ENCODE results near the gene MTFP1. TPM values are rescaled to one million over a fixed set of nuclear protein-coding genes. Genes with fewer than 3 reads are reported as not detected.

The MTFP1 gene
- total RNA-seq (2014; rRNA removed; shearing (Covaris generic)) = 96.3 and 117 TPM in 2 replicates

DNA sequence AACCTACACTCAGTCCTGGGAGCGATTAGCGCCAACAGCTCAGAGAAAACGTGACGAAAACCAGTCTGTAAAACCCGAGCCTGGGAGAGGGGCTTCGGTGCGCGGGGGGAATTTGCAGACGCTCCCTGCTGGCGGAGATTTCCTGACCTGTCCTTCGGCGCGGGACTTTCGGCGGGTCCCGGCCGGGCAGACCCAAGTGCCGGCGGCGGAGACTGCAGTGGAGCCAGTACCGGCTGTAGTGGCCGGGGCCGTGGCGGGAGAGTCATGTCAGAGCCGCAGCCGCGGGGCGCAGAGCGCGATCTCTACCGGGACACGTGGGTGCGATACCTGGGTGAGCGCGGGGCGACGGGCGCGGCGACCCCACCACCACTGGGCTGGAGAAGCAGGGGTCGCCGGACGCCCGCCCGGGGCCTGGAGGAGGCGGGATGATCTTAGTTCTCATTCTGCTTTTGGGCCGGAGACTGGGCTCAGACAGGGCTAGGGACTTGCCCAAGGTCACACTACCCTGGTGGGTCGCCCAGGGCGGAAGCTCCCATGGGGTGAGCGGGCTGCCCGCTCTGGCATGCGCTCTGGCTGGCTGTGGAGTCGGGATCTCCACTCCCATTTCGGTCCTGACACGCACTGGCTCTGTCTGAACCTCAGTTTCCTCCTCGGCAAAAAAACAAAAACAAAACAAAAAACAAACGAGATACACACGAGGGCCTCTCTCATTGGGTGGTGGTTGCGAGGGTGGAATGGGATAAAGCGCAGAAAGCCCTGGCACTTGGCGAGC lies at the start of gene MTFP1:
TSS of gene MTFP1 (plus strand) at position 153 of the 772 bp plus-strand sequence. CDS start at position 265, 112 bp downstream.
- DNase-seq = peak; percentile 91
- Histone ChIP-seq H3K4me3 (ENCODE audit: insufficient read depth, low read depth, low read length) (peak within 1 kb of the TSS; percentile 85), H3K36me3 (replicated peaks; ENCODE audit: control insufficient read depth, insufficient read depth, low read length) (peaks cover 3% of the 10 kb centered on the region), H3K27me3 (ENCODE audit: control insufficient read depth, insufficient read depth, low read length) (no peaks in the 10 kb centered on the region)

DNA sequence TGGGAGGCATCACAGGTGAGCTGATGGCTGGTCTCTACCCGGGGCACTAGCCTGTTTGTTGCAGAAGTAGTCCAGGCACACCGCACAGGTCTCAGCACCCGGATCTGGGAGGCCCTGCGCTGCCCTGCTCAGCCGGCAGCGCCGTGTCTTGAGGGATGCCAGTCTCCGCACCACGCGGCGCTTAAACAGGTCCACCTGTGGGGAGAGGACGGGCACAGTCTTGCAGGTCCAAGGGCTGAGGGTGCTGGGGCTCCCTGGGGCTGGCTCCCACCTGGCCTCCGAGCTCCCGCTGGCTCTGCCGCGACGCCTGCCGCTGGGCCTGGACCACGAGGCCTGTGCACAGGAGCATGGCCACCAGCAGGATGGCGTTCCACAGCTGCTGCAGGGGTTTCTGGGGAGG lies 45.6 kb upstream of the MTFP1 start:
- Histone ChIP-seq H3K27me3 (ENCODE audit: control insufficient read depth, insufficient read depth, low read length) (no peaks in the 10 kb centered on the region), H3K36me3 (replicated peaks; ENCODE audit: control insufficient read depth, insufficient read depth, low read length) (peaks cover 16% of the 10 kb centered on the region), H3K4me3 (ENCODE audit: insufficient read depth, low read depth, low read length) (no peak overlapping the region)
- DNase-seq = no peak

- DNase-seq = no peak
- Histone ChIP-seq H3K27me3 (ENCODE audit: control insufficient read depth, insufficient read depth, low read length) (no peaks in the 10 kb centered on the region), H3K4me3 (ENCODE audit: insufficient read depth, low read depth, low read length) (no peak overlapping the region), H3K36me3 (replicated peaks; ENCODE audit: control insufficient read depth, insufficient read depth, low read length) (peaks cover 15% of the 10 kb centered on the region)
Observed at GRCh38 chr22:30381264-30381663, 44.3 kb upstream of the MTFP1 start.

GRCh38 chr22:30382340-30382739 lies 43.2 kb upstream of the MTFP1 start:
- no peak for DNase-seq
- Histone ChIP-seq H3K4me3 (ENCODE audit: insufficient read depth, low read depth, low read length) (no peak overlapping the region), H3K27me3 (ENCODE audit: control insufficient read depth, insufficient read depth, low read length) (no peaks in the 10 kb centered on the region), H3K36me3 (replicated peaks; ENCODE audit: control insufficient read depth, insufficient read depth, low read length) (peaks cover 12% of the 10 kb centered on the region)

- no peak overlapping the region for H3K4me3 ChIP-seq (ENCODE audit: insufficient read depth, low read depth, low read length)
- no peak for DNase-seq
- no peaks in the 10 kb centered on the region for H3K27me3 ChIP-seq (ENCODE audit: control insufficient read depth, insufficient read depth, low read length)
- peaks cover 9% of the 10 kb centered on the region for H3K36me3 ChIP-seq (replicated peaks; ENCODE audit: control insufficient read depth, insufficient read depth, low read length)
Observed at GRCh38 chr22:30383061-30383460, 42.5 kb upstream of the MTFP1 start.

GRCh38 chr22:30385942-30386341 lies 39.6 kb upstream of the MTFP1 start:
- Histone ChIP-seq H3K27me3 (ENCODE audit: control insufficient read depth, insufficient read depth, low read length) (no peaks in the 10 kb centered on the region), H3K36me3 (replicated peaks; ENCODE audit: control insufficient read depth, insufficient read depth, low read length) (peaks cover 7% of the 10 kb centered on the region), H3K4me3 (ENCODE audit: insufficient read depth, low read depth, low read length) (no peak overlapping the region)
- no peak for DNase-seq

GRCh38 chr22:30386608-30386959 lies 39.0 kb upstream of the MTFP1 start:
- Histone ChIP-seq H3K27me3 (ENCODE audit: control insufficient read depth, insufficient read depth, low read length) (no peaks in the 10 kb centered on the region), H3K4me3 (ENCODE audit: insufficient read depth, low read depth, low read length) (peak overlapping the region; percentile 78), H3K36me3 (replicated peaks; ENCODE audit: control insufficient read depth, insufficient read depth, low read length) (peaks cover 7% of the 10 kb centered on the region)
- DNase-seq = no peak

GRCh38 chr22:30386960-30387827 lies 38.4 kb upstream of the MTFP1 start, which contains the start of gene RNF215:
Gene RNF215, minus strand, starts transcription at chr22:30387411. Its CDS starts 98 bp downstream, at chr22:30387313.
- H3K27me3 ChIP-seq (ENCODE audit: control insufficient read depth, insufficient read depth, low read length) = no peaks in the 10 kb centered on the region
- peak within 1 kb of the TSS; percentile 78 for H3K4me3 ChIP-seq (ENCODE audit: insufficient read depth, low read depth, low read length)
- H3K36me3 ChIP-seq (replicated peaks; ENCODE audit: control insufficient read depth, insufficient read depth, low read length) = peaks cover 5% of the 10 kb centered on the region
- peak; percentile 100 for DNase-seq

DNA sequence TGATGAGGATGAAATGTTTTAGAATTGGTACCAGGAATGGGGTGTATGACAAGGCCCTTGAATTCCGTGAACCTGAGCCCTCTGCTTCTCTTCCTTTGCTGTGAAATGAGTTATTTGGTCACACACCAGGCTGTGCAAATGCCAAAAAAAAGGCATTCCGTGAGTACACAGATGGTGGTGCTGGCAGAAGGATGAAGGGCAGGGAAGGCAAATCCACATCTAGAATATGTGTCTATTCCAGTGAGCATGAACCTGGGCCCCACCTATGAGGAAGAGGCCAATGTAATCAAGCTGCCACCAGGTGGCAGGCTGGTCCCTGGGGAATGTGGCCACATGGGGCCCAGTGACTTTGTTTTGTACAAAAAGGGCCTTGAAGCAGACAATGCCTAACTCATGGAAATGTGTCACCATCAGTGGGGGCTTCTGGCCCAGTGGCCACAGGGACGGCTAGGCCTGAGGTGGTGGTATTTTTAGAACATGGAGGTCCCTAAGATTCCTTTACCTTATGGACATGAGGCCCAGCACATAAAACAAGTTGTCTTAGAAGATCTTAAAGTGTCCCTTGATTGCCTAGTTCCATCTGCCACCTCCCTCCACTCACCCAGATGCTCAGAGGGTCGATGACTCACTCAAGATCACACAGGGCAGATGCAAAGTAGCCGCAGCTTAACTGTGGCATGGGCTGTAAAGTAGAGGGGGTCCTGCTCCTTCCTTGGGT lies 34.4 kb upstream of the MTFP1 start:
- DNase-seq = peak; percentile 87
- Histone ChIP-seq H3K4me3 (ENCODE audit: insufficient read depth, low read depth, low read length) (no peak overlapping the region), H3K27me3 (ENCODE audit: control insufficient read depth, insufficient read depth, low read length) (peaks cover 5% of the 10 kb centered on the region), H3K36me3 (replicated peaks; ENCODE audit: control insufficient read depth, insufficient read depth, low read length) (no peaks in the 10 kb centered on the region)

- Histone ChIP-seq H3K27me3 (ENCODE audit: control insufficient read depth, insufficient read depth, low read length) (peaks cover 14% of the 10 kb centered on the region), H3K36me3 (replicated peaks; ENCODE audit: control insufficient read depth, insufficient read depth, low read length) (no peaks in the 10 kb centered on the region), H3K4me3 (ENCODE audit: insufficient read depth, low read depth, low read length) (no peak overlapping the region)
- DNase-seq = peak; percentile 64
Observed at GRCh38 chr22:30392661-30393321, 32.8 kb upstream of the MTFP1 start.

GRCh38 chr22:30393322-30393680 lies 32.3 kb upstream of the MTFP1 start:
- peak; percentile 22 for DNase-seq
- H3K36me3 ChIP-seq (replicated peaks; ENCODE audit: control insufficient read depth, insufficient read depth, low read length) = no peaks in the 10 kb centered on the region
- H3K27me3 ChIP-seq (ENCODE audit: control insufficient read depth, insufficient read depth, low read length) = peaks cover 17% of the 10 kb centered on the region
- H3K4me3 ChIP-seq (ENCODE audit: insufficient read depth, low read depth, low read length) = no peak overlapping the region

GRCh38 chr22:30393885-30394284 lies 31.7 kb upstream of the MTFP1 start:
- DNase-seq = peak; percentile 18
- Histone ChIP-seq H3K36me3 (replicated peaks; ENCODE audit: control insufficient read depth, insufficient read depth, low read length) (no peaks in the 10 kb centered on the region), H3K4me3 (ENCODE audit: insufficient read depth, low read depth, low read length) (no peak overlapping the region), H3K27me3 (ENCODE audit: control insufficient read depth, insufficient read depth, low read length) (peaks cover 20% of the 10 kb centered on the region)

DNA sequence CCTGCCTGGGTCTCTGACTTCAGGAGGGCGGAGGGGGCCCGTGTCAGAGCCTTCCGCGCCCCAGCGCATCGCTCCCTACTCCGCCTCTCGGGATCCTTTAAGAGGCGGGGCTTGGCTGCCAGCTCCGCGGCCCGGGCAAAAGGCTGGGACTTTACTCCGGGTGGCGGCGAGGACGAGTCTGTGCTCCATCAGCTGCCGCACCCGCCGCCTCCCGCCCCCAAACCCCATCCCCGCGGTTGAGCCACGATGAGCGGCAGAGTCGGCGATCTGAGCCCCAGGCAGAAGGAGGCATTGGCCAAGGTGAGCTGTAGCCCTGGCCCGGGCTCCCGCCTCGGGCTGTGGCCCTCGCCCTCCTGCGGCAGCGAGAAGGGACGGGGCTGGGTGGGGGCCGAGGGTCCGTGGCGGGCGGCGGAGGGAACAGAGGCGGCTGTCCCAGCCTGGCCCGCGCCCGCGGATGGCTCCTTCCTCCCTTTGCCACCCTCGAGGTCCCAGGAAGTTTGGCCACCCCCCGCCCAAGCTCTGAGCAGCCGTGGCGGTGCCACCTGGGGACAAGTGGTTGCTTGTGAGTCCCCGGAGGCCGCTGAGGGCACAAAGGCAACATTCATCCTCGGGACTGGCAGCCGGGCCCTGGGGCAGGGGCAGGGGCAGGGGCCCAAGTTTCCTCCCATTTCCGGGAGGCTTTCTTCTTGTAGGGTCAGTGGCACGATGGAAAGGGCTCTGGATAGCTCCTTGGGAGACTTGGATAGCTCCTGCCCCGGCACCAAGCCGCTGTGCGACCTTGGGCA lies 28.5 kb upstream of the MTFP1 start, which contains the start of gene SEC14L2:
TSS of gene SEC14L2 (plus strand) at position 148 of the 785 bp plus-strand sequence. CDS start at position 247, 99 bp downstream.
- Histone ChIP-seq H3K36me3 (replicated peaks; ENCODE audit: control insufficient read depth, insufficient read depth, low read length) (no peaks in the 10 kb centered on the region), H3K27me3 (ENCODE audit: control insufficient read depth, insufficient read depth, low read length) (peaks cover 20% of the 10 kb centered on the region), H3K4me3 (ENCODE audit: insufficient read depth, low read depth, low read length) (peak within 1 kb of the TSS; percentile 66)
- DNase-seq = peak; percentile 92
